CD14-positive monocyte (primary cell): ENCODE measurements around the gene FAXC. TPM values are rescaled to one million over a fixed set of nuclear protein-coding genes. Genes with fewer than 3 reads are reported as not detected.

Experiments
- DNase-seq, 3 donors: peaks; one replicate each; pipeline ENCODE4 v3.0.0-alpha.2; 2011 to 2022
- H2AFZ ChIP-seq: 2 replicates; pipeline ENCODE4 v1.6.0; 2012; ENCODE audit warnings: mild to moderate bottlenecking, low read depth, low read length, inconsistent platforms; ENCODE audit not compliant: insufficient read depth, poor library complexity, severe bottlenecking
- H3K27ac ChIP-seq, 2 donors: 1 replicate in 1 of 2; 2 replicates in 1 of 2; pipeline ENCODE4 v1.5.1; 2012 to 2013; ENCODE audit warnings: low read length in 2 of 2, control low read depth in 1 of 2, inconsistent platforms in 1 of 2, low read depth in 1 of 2, mild to moderate bottlenecking in 1 of 2
- H3K27me3 ChIP-seq, 2 donors: one replicate each; pipeline versions ENCODE4 v1.6.0 to v1.6.1; 2011 to 2013; ENCODE audit warnings: low read length in 2 of 2; ENCODE audit not compliant: control insufficient read depth in 2 of 2, insufficient read depth in 2 of 2
- H3K36me3 ChIP-seq, 2 donors: replicated peaks in 1 of 2; 1 replicate in 1 of 2; 2 replicates in 1 of 2; pipeline versions ENCODE4 v1.5.1 to v1.6.1; 2012 to 2013; ENCODE audit warnings: low read length in 2 of 2, control low read depth in 1 of 2, inconsistent platforms in 1 of 2, mild to moderate bottlenecking in 1 of 2; ENCODE audit not compliant: insufficient read depth in 2 of 2, control insufficient read depth in 1 of 2
- H3K4me1 ChIP-seq, 2 donors: 1 replicate in 1 of 2; 2 replicates in 1 of 2; pipeline versions ENCODE4 v1.5.1 to v1.6.1; 2012 to 2013; ENCODE audit warnings: low read length in 2 of 2, control low read depth in 1 of 2, inconsistent platforms in 1 of 2, mild to moderate bottlenecking in 1 of 2, moderate library complexity in 1 of 2; ENCODE audit not compliant: insufficient read depth in 2 of 2, control insufficient read depth in 1 of 2
- H3K4me2 ChIP-seq: replicated peaks from 2 replicates; pipeline ENCODE3; 2012; ENCODE audit warnings: low read length, moderate library complexity, mild to moderate bottlenecking; ENCODE audit not compliant: poor library complexity, severe bottlenecking; ENCODE audit errors: extremely low read depth
- H3K4me3 ChIP-seq, 3 experiments: fragments of 200-600 bp in 1 of 3; sonication (generic) in 1 of 3; replicated peaks in 1 of 3; 1 replicate in 2 of 3; 2 replicates in 1 of 3; pipeline ENCODE4 v1.5.1; 2011 to 2013; ENCODE audit warnings: low read length in 3 of 3, mild to moderate bottlenecking in 3 of 3, control low read depth in 2 of 3, low read depth in 2 of 3, inconsistent platforms in 1 of 3, moderate library complexity in 1 of 3
- H3K79me2 ChIP-seq: 2 replicates; pipeline ENCODE4 v1.6.0; 2012; ENCODE audit warnings: mild to moderate bottlenecking, control low read depth, inconsistent platforms, low read length, moderate library complexity; ENCODE audit not compliant: insufficient read depth
- H3K9ac ChIP-seq: 2 replicates; pipeline ENCODE4 v1.6.0; 2017; ENCODE audit warnings: low read length, mild to moderate bottlenecking; ENCODE audit not compliant: insufficient read depth, poor library complexity, severe bottlenecking
- H3K9me3 ChIP-seq, 2 donors: replicated peaks in 1 of 2; 1 replicate in 1 of 2; 2 replicates in 1 of 2; pipeline versions ENCODE4 v1.5.1 to v1.6.1; 2012 to 2013; ENCODE audit warnings: low read length in 2 of 2, control low read depth in 1 of 2; ENCODE audit not compliant: control insufficient read depth in 1 of 2, insufficient read depth in 1 of 2
- H4K20me1 ChIP-seq: 2 replicates; pipeline ENCODE4 v1.6.0; 2012; ENCODE audit warnings: mild to moderate bottlenecking, low read length, control low read depth, moderate library complexity; ENCODE audit not compliant: insufficient read depth
- H3K27ac Mint-ChIP-seq, 7 donors: one replicate each; pipeline ENCODE4 v1.8.0; 2020; ENCODE audit warnings: mild to moderate bottlenecking in 7 of 7, mixed read lengths in 7 of 7, moderate library complexity in 6 of 7, inconsistent platforms in 2 of 7
- H3K27me3 Mint-ChIP-seq, 3 donors: one replicate each; pipeline ENCODE4 v1.8.0; 2021 to 2022; ENCODE audit warnings: low read depth in 3 of 3, mild to moderate bottlenecking in 3 of 3, mixed read lengths in 3 of 3, moderate library complexity in 3 of 3, inconsistent platforms in 1 of 3
- H3K36me3 Mint-ChIP-seq, 2 donors: one replicate each; pipeline ENCODE4 v1.8.0; 2020; ENCODE audit warnings: mixed read lengths in 2 of 2, inconsistent platforms in 1 of 2, mild to moderate bottlenecking in 1 of 2
- H3K4me1 Mint-ChIP-seq: one replicate; pipeline ENCODE4 v1.8.0; 2020; ENCODE audit warnings: mild to moderate bottlenecking, mixed read lengths
- H3K4me3 Mint-ChIP-seq, 2 donors: one replicate each; pipeline ENCODE4 v1.8.0; 2020; ENCODE audit warnings: mild to moderate bottlenecking in 2 of 2, mixed read lengths in 2 of 2, moderate library complexity in 1 of 2
- H3K9me3 Mint-ChIP-seq, 7 donors: one replicate each; pipeline ENCODE4 v1.8.0; 2020 to 2022; ENCODE audit warnings: mixed read lengths in 7 of 7, mild to moderate bottlenecking in 6 of 7, moderate library complexity in 6 of 7, inconsistent platforms in 2 of 7
- CTCF ChIP-seq: fragments of 200-600 bp; IDR thresholded peaks from one replicate; pipeline ENCODE4 v1.8.0; 2022; ENCODE audit warnings: antibody characterized with exemption, mild to moderate bottlenecking
- WGBS: methylation state at CpG from one replicate; pipeline ENCODE4 v1.1.5; 2013; ENCODE audit warnings: missing lambda C conversion rate; ENCODE audit not compliant: insufficient coverage; 5-methylcytosine and 5-hydroxymethylcytosine counted together
- intact Hi-C, 2 donors: fragments of 100-400 bp; cut with micrococcal nuclease; formaldehyde crosslinking; loops; one replicate each; pipeline versions ENCODE4 v1.15.0 to v1.15.1; 2023
- polyA plus RNA-seq, 3 donors: library from polyadenylated mRNA; depleted of rRNA in 1 of 3; unstranded in 2 of 3; stranded (reverse) in 1 of 3; fragments of 300-500 nt in 2 of 3; fragments of >200 nt in 1 of 3; fragmentation: Illumina TruSeq in 2 of 3; gene quantifications; 1 replicate in 2 of 3; 2 replicates in 1 of 3; pipeline ENCODE4 v1.2.3, GENCODE V29; 2012 to 2021

Gene FAXC
- polyA plus RNA-seq, 3 donors, result not detected

- H3K27me3 ChIP-seq, result no peaks in the 10 kb centered on the region
- no peaks in the 10 kb centered on the region for H3K4me1 ChIP-seq
- no peaks in the 10 kb centered on the region for H3K79me2 ChIP-seq
- DNase-seq, result no peak
- no peak overlapping the region for H3K27ac ChIP-seq
- no peaks in the 10 kb centered on the region for H3K4me1 Mint-ChIP-seq
- H2AFZ ChIP-seq, result no peak overlapping the region
- no peak overlapping the region for H3K9ac ChIP-seq
- intact Hi-C loops, result no loop called here
- peaks cover 0 to 1% (median 0%) of the 10 kb centered on the region in 3 donors for H3K27me3 Mint-ChIP-seq
- H3K4me2 ChIP-seq, result no peak overlapping the region
- peaks cover 0 to 7% (median 3%) of the 10 kb centered on the region in 7 donors for H3K9me3 Mint-ChIP-seq
- H3K27ac Mint-ChIP-seq, result peak overlapping the region in 1 of 7 donors; percentile 23
- no peaks in the 10 kb centered on the region for H3K36me3 ChIP-seq
- H3K36me3 Mint-ChIP-seq, result no peaks in the 10 kb centered on the region
- no peak for TF ChIP-seq CTCF
- H3K4me3 Mint-ChIP-seq, result no peak overlapping the region
- H4K20me1 ChIP-seq, result no peaks in the 10 kb centered on the region
- peaks cover 0 to 5% of the 10 kb centered on the region in 2 donors for H3K9me3 ChIP-seq
- H3K4me3 ChIP-seq, result no peak overlapping the region
- 81% methylated on average over 7 of the region's 8 CpGs for WGBS
These were observed 117.4 kb downstream of the FAXC start for GRCh38 chr6:99232056-99232455.

GRCh38 chr6:99225172-99225571 is 124.3 kb downstream of the FAXC start:
- H3K27ac Mint-ChIP-seq, result no peak overlapping the region
- no peak overlapping the region for H3K9ac ChIP-seq
- no peak overlapping the region for H3K4me3 Mint-ChIP-seq
- peaks cover 0 to 2% (median 1%) of the 10 kb centered on the region in 3 donors for H3K27me3 Mint-ChIP-seq
- no peak overlapping the region for H3K4me2 ChIP-seq
- 71% methylated on average over 2 of the region's 3 CpGs for WGBS
- DNase-seq, result no peak
- no peaks in the 10 kb centered on the region for H3K79me2 ChIP-seq
- no peak overlapping the region for H3K27ac ChIP-seq
- TF ChIP-seq CTCF, result no peak
- no peaks in the 10 kb centered on the region for H3K4me1 Mint-ChIP-seq
- H4K20me1 ChIP-seq, result no peaks in the 10 kb centered on the region
- intact Hi-C loops, result no loop called here
- H3K9me3 Mint-ChIP-seq, result peaks cover 0 to 7% (median 4%) of the 10 kb centered on the region in 7 donors
- H3K36me3 ChIP-seq, result no peaks in the 10 kb centered on the region
- H3K4me3 ChIP-seq, result no peak overlapping the region
- no peaks in the 10 kb centered on the region for H3K36me3 Mint-ChIP-seq
- no peaks in the 10 kb centered on the region for H3K4me1 ChIP-seq
- no peak overlapping the region for H2AFZ ChIP-seq
- no peaks in the 10 kb centered on the region for H3K27me3 ChIP-seq
- peaks cover 0 to 5% of the 10 kb centered on the region in 2 donors for H3K9me3 ChIP-seq

Other genes with a start within 250 kb of the FAXC start
- 1 to 10 TPM; 1.5 to 2.3 (median 1.6) TPM for gene COQ3, start 44.5 kb upstream of the FAXC start, polyA plus RNA-seq
- gene PNISR, start 75.6 kb upstream of the FAXC start, polyA plus RNA-seq, result 10 to 100 TPM; 28.9 to 75.4 (median 33.9) TPM
- 1 to 10 TPM; 1.9 to 2.5 (median 2.3) TPM for gene USP45, start 165.7 kb upstream of the FAXC start, polyA plus RNA-seq
- gene CCNC, start 219.0 kb upstream of the FAXC start, polyA plus RNA-seq, result 10 to 100 TPM; 14.9 to 41.9 (median 35.6) TPM